ENCODE results near the gene L3HYPDH. TPM values are rescaled to one million over a fixed set of nuclear protein-coding genes. Genes with fewer than 3 reads are reported as not detected.

The L3HYPDH gene
- polyA plus RNA-seq, 1 donor (not counting 4 experiments of a cell fraction or from before 2014, with no cell fraction given), result 37.5 TPM

GRCh38 chr14:59429790-59430189, 54.4 kb downstream of the L3HYPDH start:
- H3K36me3 ChIP-seq (ENCODE audit: control insufficient read depth in 2 of 2, extremely low read depth in 1 of 2, insufficient read depth in 2 of 2, low read length in 2 of 2), result no peaks in the 10 kb centered on the region
- H3K9ac ChIP-seq (ENCODE audit: control insufficient read depth, extremely low read depth, insufficient read depth, low read length), result no peak overlapping the region
- H3K27ac ChIP-seq (ENCODE audit: control insufficient read depth, insufficient read depth, low read length), result no peak overlapping the region
- H3K9me3 ChIP-seq (ENCODE audit: control insufficient read depth, low read depth, low read length), result no peaks in the 10 kb centered on the region
- H3K79me2 ChIP-seq (ENCODE audit: control insufficient read depth, insufficient read depth, low read length), result no peaks in the 10 kb centered on the region
- dilution Hi-C loops (cut with MboI; ENCODE audit: extremely low pct_ligation_motif_present, low sequenced_read_pairs), result no loop called here
- no peak overlapping the region for H3K4me3 ChIP-seq (ENCODE audit: control insufficient read depth in 2 of 3, extremely low read depth in 1 of 3, insufficient read depth in 2 of 3, low read depth in 1 of 3, low read length in 3 of 3)
- H2AFZ ChIP-seq (ENCODE audit: control insufficient read depth, low read length), result no peak overlapping the region
- H3K27me3 ChIP-seq (ENCODE audit: control insufficient read depth, extremely low read depth, insufficient read depth, low read length), result no peaks in the 10 kb centered on the region
- no peak overlapping the region for H3K4me2 ChIP-seq (ENCODE audit: control insufficient read depth, extremely low read depth, insufficient read depth, low read depth, low read length)
- FAIRE-seq, result no peak
- no peaks in the 10 kb centered on the region for H4K20me1 ChIP-seq (ENCODE audit: control insufficient read depth, extremely low read depth, insufficient read depth, low read length)
- no peaks in the 10 kb centered on the region for H3K9me1 ChIP-seq (ENCODE audit: control insufficient read depth, extremely low read depth, insufficient read depth, low read length)
- no peak for TF ChIP-seq EZH2 (IDR thresholded peaks at IDR 0.05; ENCODE audit: low read length)
- TF ChIP-seq CTCF (optimal IDR thresholded peaks at IDR 0.05 in 1 of 3, IDR thresholded peaks at IDR 0.05 in 1 of 3, conservative IDR thresholded peaks at IDR 0.05 in 1 of 3; ENCODE audit: extremely low read depth in 1 of 3, insufficient read depth in 2 of 3, low read length in 3 of 3), result no peak
- peaks cover 7% of the 10 kb centered on the region for H3K4me1 ChIP-seq (ENCODE audit: control insufficient read depth, extremely low read depth, insufficient read depth, low read length)
- no peak for DNase-seq (ENCODE audit: low read depth, low spot score)

GRCh38 chr14:59428581-59429012, 55.6 kb downstream of the L3HYPDH start:
- peak overlapping the region; percentile 10 for H3K4me2 ChIP-seq (ENCODE audit: control insufficient read depth, extremely low read depth, insufficient read depth, low read depth, low read length)
- DNase-seq (ENCODE audit: low read depth, low spot score), result no peak
- TF ChIP-seq EZH2 (IDR thresholded peaks at IDR 0.05; ENCODE audit: low read length) (no peak), CTCF (optimal IDR thresholded peaks at IDR 0.05 in 1 of 3, IDR thresholded peaks at IDR 0.05 in 1 of 3, conservative IDR thresholded peaks at IDR 0.05 in 1 of 3; ENCODE audit: extremely low read depth in 1 of 3, insufficient read depth in 2 of 3, low read length in 3 of 3) (peak in 2 of 3 experiments; percentile 2 to 20)

More at GRCh38 chr14:59428581-59429012, 55.6 kb downstream of the L3HYPDH start:
- Histone ChIP-seq H4K20me1 (ENCODE audit: control insufficient read depth, extremely low read depth, insufficient read depth, low read length) (no peaks in the 10 kb centered on the region), H3K4me1 (ENCODE audit: control insufficient read depth, extremely low read depth, insufficient read depth, low read length) (peaks cover 7% of the 10 kb centered on the region), H3K36me3 (ENCODE audit: control insufficient read depth in 2 of 2, extremely low read depth in 1 of 2, insufficient read depth in 2 of 2, low read length in 2 of 2) (no peaks in the 10 kb centered on the region), H3K9me1 (ENCODE audit: control insufficient read depth, extremely low read depth, insufficient read depth, low read length) (no peaks in the 10 kb centered on the region), H3K4me3 (ENCODE audit: control insufficient read depth in 2 of 3, extremely low read depth in 1 of 3, insufficient read depth in 2 of 3, low read depth in 1 of 3, low read length in 3 of 3) (no peak overlapping the region), H3K9me3 (ENCODE audit: control insufficient read depth, low read depth, low read length) (no peaks in the 10 kb centered on the region), H3K27me3 (ENCODE audit: control insufficient read depth, extremely low read depth, insufficient read depth, low read length) (no peaks in the 10 kb centered on the region), H2AFZ (ENCODE audit: control insufficient read depth, low read length) (no peak overlapping the region), H3K9ac (ENCODE audit: control insufficient read depth, extremely low read depth, insufficient read depth, low read length) (no peak overlapping the region), H3K27ac (ENCODE audit: control insufficient read depth, insufficient read depth, low read length) (no peak overlapping the region), H3K79me2 (ENCODE audit: control insufficient read depth, insufficient read depth, low read length) (no peaks in the 10 kb centered on the region)
- dilution Hi-C loops (cut with MboI; ENCODE audit: extremely low pct_ligation_motif_present, low sequenced_read_pairs), result no loop called here
- peak; percentile 17 for FAIRE-seq

All from keratinocyte (primary cell).